Measurements from ENCODE around the gene ZNF185.
A peak's percentile ranks its signal among the peaks of the same experiment; 100 is the strongest.

The ZNF185 gene

GRCh38 chrX:152932144-152932543, 34.3 kb downstream of the ZNF185 start:
- Histone ChIP-seq H3K4me1 (ENCODE audit: control insufficient read depth, insufficient read depth, low read length) (no peaks in the 10 kb centered on the region), H3K27ac (ENCODE audit: low read length) (no peak overlapping the region), H3K4me3 (ENCODE audit: low read length in 2 of 2) (no peak overlapping the region), H3K9ac (ENCODE audit: low read length in 2 of 2) (no peak overlapping the region), H3K9me3 (ENCODE audit: control insufficient read depth in 2 of 2, low read length in 2 of 2) (no peaks in the 10 kb centered on the region), H3K36me3 (ENCODE audit: control insufficient read depth in 2 of 2, insufficient read depth in 2 of 2, low read length in 2 of 2) (no peaks in the 10 kb centered on the region), H3K27me3 (ENCODE audit: control insufficient read depth in 1 of 2, insufficient read depth in 2 of 2, low read length in 2 of 2) (peaks cover 0 to 20% of the 10 kb centered on the region in 2 donors)

GRCh38 chrX:152932598-152933175, 34.8 kb downstream of the ZNF185 start:
- Histone ChIP-seq H3K4me1 (ENCODE audit: control insufficient read depth, insufficient read depth, low read length) (no peaks in the 10 kb centered on the region), H3K9me3 (ENCODE audit: control insufficient read depth in 2 of 2, low read length in 2 of 2) (no peaks in the 10 kb centered on the region), H3K27ac (ENCODE audit: low read length) (no peak overlapping the region), H3K4me3 (ENCODE audit: low read length in 2 of 2) (no peak overlapping the region), H3K27me3 (ENCODE audit: control insufficient read depth in 1 of 2, insufficient read depth in 2 of 2, low read length in 2 of 2) (peaks cover 0 to 23% of the 10 kb centered on the region in 2 donors), H3K36me3 (ENCODE audit: control insufficient read depth in 2 of 2, insufficient read depth in 2 of 2, low read length in 2 of 2) (no peaks in the 10 kb centered on the region), H3K9ac (ENCODE audit: low read length in 2 of 2) (no peak overlapping the region)

- Histone ChIP-seq H3K36me3 (ENCODE audit: control insufficient read depth in 2 of 2, insufficient read depth in 2 of 2, low read length in 2 of 2) (no peaks in the 10 kb centered on the region), H3K27me3 (ENCODE audit: control insufficient read depth in 1 of 2, insufficient read depth in 2 of 2, low read length in 2 of 2) (peaks cover 0 to 18% of the 10 kb centered on the region in 2 donors), H3K9ac (ENCODE audit: low read length in 2 of 2) (no peak overlapping the region), H3K9me3 (ENCODE audit: control insufficient read depth in 2 of 2, low read length in 2 of 2) (no peaks in the 10 kb centered on the region), H3K27ac (ENCODE audit: low read length) (no peak overlapping the region), H3K4me1 (ENCODE audit: control insufficient read depth, insufficient read depth, low read length) (no peaks in the 10 kb centered on the region), H3K4me3 (ENCODE audit: low read length in 2 of 2) (no peak overlapping the region)
These were observed 38.4 kb downstream of the ZNF185 start for GRCh38 chrX:152936306-152936705.

- Histone ChIP-seq H3K27ac (ENCODE audit: low read length) (no peak overlapping the region), H3K36me3 (ENCODE audit: control insufficient read depth in 2 of 2, insufficient read depth in 2 of 2, low read length in 2 of 2) (no peaks in the 10 kb centered on the region), H3K9me3 (ENCODE audit: control insufficient read depth in 2 of 2, low read length in 2 of 2) (no peaks in the 10 kb centered on the region), H3K27me3 (ENCODE audit: control insufficient read depth in 1 of 2, insufficient read depth in 2 of 2, low read length in 2 of 2) (peaks cover 0 to 19% of the 10 kb centered on the region in 2 donors), H3K4me3 (ENCODE audit: low read length in 2 of 2) (no peak overlapping the region), H3K4me1 (ENCODE audit: control insufficient read depth, insufficient read depth, low read length) (peaks cover 5% of the 10 kb centered on the region), H3K9ac (ENCODE audit: low read length in 2 of 2) (no peak overlapping the region)
These were observed 39.4 kb downstream of the ZNF185 start for GRCh38 chrX:152937236-152937635.

- peak overlapping the region; percentile 64 for H3K27ac ChIP-seq (ENCODE audit: low read length)
- peaks cover 6% of the 10 kb centered on the region for H3K4me1 ChIP-seq (ENCODE audit: control insufficient read depth, insufficient read depth, low read length)
- peaks cover 0 to 14% of the 10 kb centered on the region in 2 donors for H3K27me3 ChIP-seq (ENCODE audit: control insufficient read depth in 1 of 2, insufficient read depth in 2 of 2, low read length in 2 of 2)
- no peaks in the 10 kb centered on the region for H3K9me3 ChIP-seq (ENCODE audit: control insufficient read depth in 2 of 2, low read length in 2 of 2)
- H3K36me3 ChIP-seq (ENCODE audit: control insufficient read depth in 2 of 2, insufficient read depth in 2 of 2, low read length in 2 of 2): no peaks in the 10 kb centered on the region
- H3K9ac ChIP-seq (ENCODE audit: low read length in 2 of 2): peak overlapping the region; percentile 74 to 77
- H3K4me3 ChIP-seq (ENCODE audit: low read length in 2 of 2): peak overlapping the region; percentile 77 to 88
These were observed 43.6 kb downstream of the ZNF185 start for GRCh38 chrX:152941328-152942076.

- Histone ChIP-seq H3K27ac (ENCODE audit: low read length) (peak overlapping the region; percentile 60), H3K4me1 (ENCODE audit: control insufficient read depth, insufficient read depth, low read length) (peaks cover 6% of the 10 kb centered on the region), H3K4me3 (ENCODE audit: low read length in 2 of 2) (peak overlapping the region; percentile 72 to 76), H3K36me3 (ENCODE audit: control insufficient read depth in 2 of 2, insufficient read depth in 2 of 2, low read length in 2 of 2) (no peaks in the 10 kb centered on the region), H3K9ac (ENCODE audit: low read length in 2 of 2) (peak overlapping the region; percentile 58 to 68), H3K27me3 (ENCODE audit: control insufficient read depth in 1 of 2, insufficient read depth in 2 of 2, low read length in 2 of 2) (peaks cover 0 to 14% of the 10 kb centered on the region in 2 donors), H3K9me3 (ENCODE audit: control insufficient read depth in 2 of 2, low read length in 2 of 2) (no peaks in the 10 kb centered on the region)
These were observed 44.2 kb downstream of the ZNF185 start for GRCh38 chrX:152942077-152942442.

- Histone ChIP-seq H3K27me3 (ENCODE audit: control insufficient read depth in 1 of 2, insufficient read depth in 2 of 2, low read length in 2 of 2) (peaks cover 0 to 10% of the 10 kb centered on the region in 2 donors), H3K4me1 (ENCODE audit: control insufficient read depth, insufficient read depth, low read length) (peaks cover 6% of the 10 kb centered on the region), H3K9ac (ENCODE audit: low read length in 2 of 2) (no peak overlapping the region), H3K36me3 (ENCODE audit: control insufficient read depth in 2 of 2, insufficient read depth in 2 of 2, low read length in 2 of 2) (no peaks in the 10 kb centered on the region), H3K9me3 (ENCODE audit: control insufficient read depth in 2 of 2, low read length in 2 of 2) (no peaks in the 10 kb centered on the region), H3K27ac (ENCODE audit: low read length) (no peak overlapping the region), H3K4me3 (ENCODE audit: low read length in 2 of 2) (no peak overlapping the region)
These were observed 46.0 kb downstream of the ZNF185 start for GRCh38 chrX:152943826-152944225.

GRCh38 chrX:152945021-152945979, 47.4 kb downstream of the ZNF185 start:
- H3K27me3 ChIP-seq (ENCODE audit: control insufficient read depth in 1 of 2, insufficient read depth in 2 of 2, low read length in 2 of 2): peaks cover 0 to 13% of the 10 kb centered on the region in 2 donors
- H3K9me3 ChIP-seq (ENCODE audit: control insufficient read depth in 2 of 2, low read length in 2 of 2): no peaks in the 10 kb centered on the region
- peaks cover 6% of the 10 kb centered on the region for H3K4me1 ChIP-seq (ENCODE audit: control insufficient read depth, insufficient read depth, low read length)
- H3K4me3 ChIP-seq (ENCODE audit: low read length in 2 of 2): no peak overlapping the region
- H3K9ac ChIP-seq (ENCODE audit: low read length in 2 of 2): no peak overlapping the region
- no peak overlapping the region for H3K27ac ChIP-seq (ENCODE audit: low read length)
- no peaks in the 10 kb centered on the region for H3K36me3 ChIP-seq (ENCODE audit: control insufficient read depth in 2 of 2, insufficient read depth in 2 of 2, low read length in 2 of 2)

- H3K36me3 ChIP-seq (ENCODE audit: control insufficient read depth in 2 of 2, insufficient read depth in 2 of 2, low read length in 2 of 2): no peaks in the 10 kb centered on the region
- H3K27me3 ChIP-seq (ENCODE audit: control insufficient read depth in 1 of 2, insufficient read depth in 2 of 2, low read length in 2 of 2): peaks cover 0 to 13% of the 10 kb centered on the region in 2 donors
- no peak overlapping the region for H3K4me3 ChIP-seq (ENCODE audit: low read length in 2 of 2)
- H3K9ac ChIP-seq (ENCODE audit: low read length in 2 of 2): no peak overlapping the region
- H3K9me3 ChIP-seq (ENCODE audit: control insufficient read depth in 2 of 2, low read length in 2 of 2): no peaks in the 10 kb centered on the region
- H3K4me1 ChIP-seq (ENCODE audit: control insufficient read depth, insufficient read depth, low read length): peaks cover 6% of the 10 kb centered on the region
- no peak overlapping the region for H3K27ac ChIP-seq (ENCODE audit: low read length)
These were observed 48.8 kb downstream of the ZNF185 start for GRCh38 chrX:152946681-152947080.
